ENCODE measurements around the gene MXRA8.
A peak's percentile ranks its signal among the peaks of the same experiment; 100 is the strongest.

Gene MXRA8

DNA sequence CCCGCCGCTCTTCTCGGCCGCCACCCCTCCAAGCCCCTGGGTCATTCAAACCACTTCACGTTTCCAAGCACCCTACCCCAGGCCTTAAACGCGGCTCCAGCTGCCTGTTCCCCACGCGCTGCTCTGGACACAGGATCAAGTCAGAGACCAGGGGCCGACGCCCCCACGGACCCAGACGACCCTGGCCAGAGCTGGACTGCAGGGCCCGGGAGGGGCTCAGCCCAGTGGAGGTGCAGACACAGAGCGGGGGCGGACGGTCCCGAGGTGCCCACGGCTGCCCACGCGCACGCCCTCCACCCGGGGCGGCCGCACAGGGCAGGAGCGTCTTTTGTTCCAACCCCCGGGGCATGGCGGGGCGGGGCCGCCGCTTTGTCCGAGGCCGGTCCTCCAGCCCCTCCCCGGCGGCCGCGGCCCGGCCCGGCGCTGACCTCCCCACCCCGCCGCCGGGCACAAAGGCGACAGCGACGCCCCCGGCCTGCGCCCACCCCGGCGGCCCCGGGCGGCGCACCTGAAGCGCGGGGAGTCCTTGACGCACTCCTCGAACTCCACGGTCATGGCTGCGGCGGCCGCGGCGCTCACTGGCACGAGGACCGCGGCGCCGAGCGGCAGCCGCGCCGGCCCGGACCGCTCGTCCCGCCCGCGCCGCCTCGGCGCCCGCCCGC lies 51.0 kb downstream of the MXRA8 start:
- no peak for DNase-seq (ENCODE audit: low read depth, low spot score)

DNA sequence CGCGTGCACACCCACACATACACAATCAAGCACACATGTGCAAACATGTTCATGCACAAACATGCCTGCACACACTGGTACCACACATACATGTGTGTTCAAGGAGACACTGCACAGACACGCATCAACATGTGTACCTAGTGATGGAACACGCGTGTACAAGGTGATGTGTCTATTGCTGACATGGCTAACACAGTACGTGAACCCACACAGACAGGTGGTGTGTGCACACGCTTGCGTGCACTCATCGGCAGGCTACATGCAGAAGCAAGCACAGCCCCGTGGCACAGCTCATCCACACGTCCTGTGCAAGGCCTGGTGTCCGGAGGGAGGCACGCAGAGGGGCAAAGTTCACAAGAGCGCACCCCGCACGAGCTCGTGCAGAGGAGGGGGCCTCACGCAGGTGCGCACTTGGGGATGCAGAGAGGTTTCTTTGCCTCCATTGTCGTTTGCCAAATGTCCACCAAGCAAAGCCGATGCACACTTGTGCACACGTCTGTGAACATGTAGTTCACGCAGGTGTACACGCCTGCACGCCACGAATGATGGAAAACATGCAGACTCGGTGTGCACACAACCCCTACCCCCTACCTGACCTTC lies 51.6 kb downstream of the MXRA8 start:
- DNase-seq (ENCODE audit: low read depth, low spot score): no peak

DNA sequence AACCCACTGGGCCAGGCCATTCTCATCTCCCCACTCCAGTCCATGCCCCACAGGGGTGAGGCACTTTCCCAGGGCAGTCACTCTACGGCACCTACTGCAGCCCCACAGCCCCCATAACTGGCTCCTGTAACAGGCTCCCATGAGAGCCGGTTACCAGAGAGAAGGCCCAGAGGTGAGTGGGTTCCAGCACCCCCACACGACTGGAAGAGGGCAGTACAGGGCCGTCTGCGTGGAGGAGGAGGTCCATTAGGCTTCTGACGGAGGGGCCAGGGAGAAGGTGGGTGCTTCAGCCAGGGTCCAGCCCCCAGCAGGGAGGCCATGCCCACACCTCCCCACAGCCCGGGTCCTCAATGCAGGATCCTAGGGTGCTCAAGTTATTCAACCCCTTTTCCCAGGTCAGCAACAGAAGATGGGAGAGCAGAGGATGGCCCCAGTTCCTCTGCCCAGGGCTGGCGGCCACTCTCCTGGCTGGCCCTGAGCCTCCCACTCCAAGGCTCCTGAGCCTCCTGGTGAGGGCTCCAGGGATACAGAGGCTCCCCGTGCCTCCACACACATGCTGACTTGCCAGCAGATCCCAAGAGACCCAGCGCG lies 52.2 kb downstream of the MXRA8 start:
- DNase-seq (ENCODE audit: low read depth, low spot score): no peak

DNA sequence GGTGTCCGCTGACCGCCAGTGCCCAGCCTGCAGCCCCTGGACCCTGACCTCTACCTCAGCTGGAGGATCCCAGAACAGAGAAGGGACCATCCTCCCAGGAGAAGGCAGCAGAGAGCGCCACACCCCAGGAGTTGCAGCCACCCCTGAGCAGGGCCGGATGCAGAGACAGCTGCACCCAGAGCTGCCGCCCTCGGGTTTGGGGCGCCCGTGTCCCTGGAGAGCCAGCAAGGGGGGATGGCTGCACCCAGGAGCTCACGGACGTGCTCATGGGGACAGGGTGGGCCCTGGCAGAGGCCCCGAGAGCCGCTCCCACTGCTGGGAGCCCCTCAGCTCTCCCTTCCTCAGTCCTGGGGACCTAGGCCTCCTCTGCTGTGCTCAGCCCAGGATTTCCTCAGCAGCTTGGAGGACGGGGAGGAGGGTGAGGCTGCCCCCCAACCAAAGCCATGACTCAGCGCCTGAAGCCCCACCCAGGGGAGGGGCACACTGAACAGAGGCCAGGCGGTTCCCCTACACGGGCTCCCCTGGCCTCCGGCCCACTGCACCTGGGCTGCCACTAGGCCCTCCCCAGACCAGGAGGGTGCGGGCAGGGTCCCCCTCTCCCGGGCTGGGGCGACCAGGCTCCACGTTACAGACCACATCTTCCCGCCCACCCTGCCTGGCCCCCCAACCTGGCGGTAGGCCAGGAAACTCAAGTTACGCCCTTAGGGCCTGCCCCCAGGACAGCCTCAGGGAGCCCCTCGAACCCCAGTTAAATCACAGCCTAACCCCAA lies 52.9 kb downstream of the MXRA8 start:
- DNase-seq (ENCODE audit: low read depth, low spot score): no peak

DNA sequence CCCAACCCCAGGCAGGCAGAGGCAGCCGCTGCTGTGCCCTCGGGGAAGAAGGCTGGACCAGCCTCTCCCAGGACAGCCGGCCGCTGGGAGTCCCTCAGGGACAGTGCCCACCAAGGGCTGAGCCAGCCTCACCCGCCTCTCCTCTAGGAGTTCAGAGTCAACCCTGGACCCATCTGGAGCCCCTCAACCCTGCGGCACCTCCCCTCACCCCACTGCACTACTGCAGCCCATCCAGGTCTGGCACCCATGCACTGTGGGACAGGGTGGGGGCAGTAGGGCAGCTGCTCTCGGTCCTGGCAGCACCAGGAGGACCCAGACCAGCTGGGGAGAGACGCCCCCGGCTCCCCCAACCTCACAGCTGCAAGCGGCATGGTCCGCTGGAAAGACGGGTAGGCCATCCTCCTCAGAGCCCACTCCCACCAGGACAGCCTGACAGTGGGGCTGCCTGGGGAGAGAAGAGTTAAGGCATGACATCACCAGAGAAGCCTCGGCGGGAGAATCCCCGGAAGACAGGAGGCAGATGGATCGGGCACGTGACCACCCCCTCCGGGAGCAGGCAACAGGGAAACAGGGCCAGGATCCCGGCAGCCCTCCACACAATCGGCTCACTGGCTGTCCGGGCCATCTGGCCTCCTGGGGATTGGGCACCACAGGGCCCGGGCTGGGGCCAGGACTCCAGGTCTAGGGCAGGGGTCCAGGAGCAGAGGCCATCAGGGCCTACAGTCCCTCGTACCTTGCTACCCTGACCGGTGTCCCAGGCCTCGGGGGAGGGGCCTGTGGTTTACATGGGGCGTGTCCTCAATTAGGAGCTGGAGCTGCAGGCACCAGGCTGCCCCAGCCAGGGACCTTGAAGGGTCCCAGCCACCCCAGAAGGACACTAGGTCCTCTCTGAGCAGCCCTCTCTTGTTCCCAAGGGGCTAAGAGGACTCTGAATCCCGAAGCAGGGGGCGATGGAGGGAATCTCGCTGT lies 53.7 kb downstream of the MXRA8 start:
- DNase-seq (ENCODE audit: low read depth, low spot score): peak; percentile 42

DNA sequence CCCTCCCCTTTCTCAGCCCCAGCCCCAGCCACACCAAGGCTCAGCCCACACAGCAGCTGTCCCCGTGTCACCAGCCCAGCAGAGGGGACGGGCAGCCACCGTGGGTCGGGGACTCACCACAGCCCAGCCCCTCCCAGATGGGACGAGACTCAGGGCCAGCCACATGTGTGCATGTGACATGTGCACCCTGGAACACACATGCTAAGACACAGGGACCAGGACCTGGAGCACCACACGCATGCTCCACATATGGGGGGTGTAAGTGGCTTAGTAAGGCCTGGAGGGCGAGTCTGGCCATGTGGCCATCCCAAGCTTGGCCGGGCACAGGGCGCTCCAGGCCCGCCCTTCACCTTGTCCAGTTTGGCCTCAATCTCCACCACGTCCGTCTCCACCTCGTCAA lies 54.6 kb downstream of the MXRA8 start:
- no peak for DNase-seq (ENCODE audit: low read depth, low spot score)

DNA sequence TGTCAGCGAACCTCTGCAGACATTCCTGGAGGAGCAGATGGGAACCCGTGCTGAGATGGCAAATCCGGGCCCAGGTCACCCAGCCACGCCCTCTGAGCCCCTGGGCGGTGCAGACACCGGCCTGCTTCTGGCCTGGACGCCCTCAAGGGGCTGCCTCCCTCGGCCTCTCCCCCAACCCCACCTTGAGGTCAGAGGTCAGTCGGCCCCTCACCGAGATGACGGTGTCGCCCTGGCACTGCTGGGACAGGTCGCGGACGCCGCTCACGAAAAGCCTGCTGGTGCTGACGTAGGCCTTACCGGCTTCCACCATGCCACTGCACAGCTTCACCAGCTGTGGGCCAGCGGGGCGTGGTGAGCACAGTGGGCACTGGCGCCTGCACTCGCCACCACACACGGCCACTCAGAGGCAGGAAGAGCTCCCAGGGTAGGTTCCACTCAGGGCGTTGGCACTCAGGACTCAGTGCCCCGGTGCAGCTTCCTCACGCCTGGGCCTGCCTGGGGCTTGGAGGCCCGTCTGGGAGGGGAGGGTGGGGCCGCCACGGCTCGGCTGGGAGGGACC lies 55.3 kb downstream of the MXRA8 start:
- DNase-seq (ENCODE audit: low read depth, low spot score): no peak
